Stimulated activated CD4-positive, alpha-beta T cell treated with anti-CD3 and anti-CD28 coated beads, TNF-alpha, amount 100 ng/mL, for 48 hours (primary cell): ENCODE measurements around the gene PTRHD1.
"Not testable (repeated sequence)": the region's sequence is repeated elsewhere in the genome, so short reads cannot be mapped to it uniquely, and the experiment has no call there.

Source experiments
- DNase-seq, 3 donors: peaks; one replicate each; pipeline ENCODE4 v3.0.0-alpha.2; 2020; ENCODE audit warnings: low read depth in 3 of 3

The PTRHD1 gene

DNA sequence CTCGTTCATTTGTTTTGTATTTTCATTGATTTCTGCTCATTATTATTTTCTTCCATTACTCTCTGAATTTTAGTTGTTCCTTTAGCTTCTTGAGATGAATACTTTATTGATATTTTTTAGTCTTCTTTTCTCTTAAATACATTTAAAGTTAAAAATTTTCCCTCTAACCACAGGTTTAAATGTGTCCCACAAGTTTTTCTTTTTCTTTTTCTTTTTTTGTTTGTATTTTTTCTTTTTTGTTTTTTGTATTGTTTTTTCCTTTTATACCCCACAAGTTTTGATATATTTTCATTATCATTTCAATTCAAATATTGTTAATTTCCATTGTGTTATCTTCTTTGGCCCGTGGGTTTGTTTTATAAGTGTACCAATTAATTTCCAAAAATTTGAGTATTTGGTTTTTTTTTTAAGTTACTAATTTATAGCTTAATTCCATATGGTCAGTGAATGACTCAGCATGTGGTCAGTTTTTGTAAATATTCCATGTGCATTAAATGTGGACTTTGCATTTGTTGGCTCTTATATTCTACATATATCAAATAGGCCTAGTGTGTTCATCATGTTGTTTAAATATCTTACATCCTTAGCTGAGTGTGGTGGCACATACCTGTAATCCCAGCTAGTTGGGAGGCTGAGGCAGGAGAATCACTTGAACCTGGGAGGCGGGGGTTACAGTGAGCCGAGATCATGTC is 16.3 kb upstream of the PTRHD1 start:
- DNase-seq: no peak

DNA sequence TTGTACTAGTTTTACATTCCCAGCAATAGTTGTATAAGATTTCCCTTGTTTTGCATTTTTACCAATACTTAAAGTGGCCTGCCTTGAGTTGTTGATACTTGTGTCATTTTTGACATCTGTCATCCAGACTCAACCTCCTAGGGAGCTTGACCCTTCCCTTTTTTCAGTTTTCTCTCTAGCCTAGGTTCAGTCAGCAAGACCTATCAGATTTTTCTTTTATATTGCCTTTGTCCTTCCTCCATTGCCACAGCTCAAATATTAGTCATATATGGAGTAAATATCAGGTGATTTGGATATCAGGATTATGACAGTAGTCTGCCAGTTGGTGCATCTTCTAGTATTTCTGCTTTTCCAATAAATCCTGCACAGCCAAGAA is 13.5 kb upstream of the PTRHD1 start:
- DNase-seq: no peak

DNA sequence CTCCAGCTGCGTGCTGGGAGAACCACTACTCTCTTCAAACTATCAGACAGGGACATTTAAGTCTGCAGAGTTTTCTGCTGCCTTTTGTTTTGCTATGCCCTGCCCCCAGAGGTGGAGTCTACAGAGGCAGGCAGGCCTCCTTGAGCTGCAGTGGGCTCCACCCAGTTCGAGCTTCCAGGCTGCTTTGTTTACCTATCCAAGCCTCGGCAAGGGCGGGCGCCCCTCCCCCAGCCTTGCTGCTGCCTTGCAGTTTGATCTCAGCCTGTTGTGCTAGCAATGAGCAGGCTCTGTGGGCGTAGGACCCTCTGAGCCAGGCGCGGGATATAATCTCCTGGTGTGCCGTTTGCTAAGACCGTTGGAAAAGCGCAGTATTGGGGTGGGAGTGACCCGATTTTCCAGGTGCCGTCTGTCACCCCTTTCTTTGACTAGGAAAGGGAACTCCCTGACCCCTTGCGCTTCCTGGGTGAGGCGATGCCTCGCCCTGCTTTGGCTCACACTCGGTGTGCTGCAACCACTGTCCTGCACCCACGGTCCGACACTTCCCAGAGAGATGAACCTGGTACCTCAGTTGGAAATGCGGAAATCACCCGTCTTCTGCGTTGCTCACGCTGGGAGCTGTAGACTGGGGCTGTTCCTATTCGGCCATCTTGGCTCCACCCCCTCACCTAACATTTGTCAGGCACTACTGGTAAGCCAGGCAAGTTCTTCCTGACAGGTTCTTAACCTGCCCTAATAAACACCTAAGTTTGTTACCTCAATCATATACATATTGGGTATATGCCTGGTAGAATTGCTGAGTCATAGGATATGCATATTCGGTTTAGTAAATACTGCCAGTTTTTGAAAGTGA is 12.8 kb upstream of the PTRHD1 start:
- DNase-seq: not testable (repeated sequence)

DNA sequence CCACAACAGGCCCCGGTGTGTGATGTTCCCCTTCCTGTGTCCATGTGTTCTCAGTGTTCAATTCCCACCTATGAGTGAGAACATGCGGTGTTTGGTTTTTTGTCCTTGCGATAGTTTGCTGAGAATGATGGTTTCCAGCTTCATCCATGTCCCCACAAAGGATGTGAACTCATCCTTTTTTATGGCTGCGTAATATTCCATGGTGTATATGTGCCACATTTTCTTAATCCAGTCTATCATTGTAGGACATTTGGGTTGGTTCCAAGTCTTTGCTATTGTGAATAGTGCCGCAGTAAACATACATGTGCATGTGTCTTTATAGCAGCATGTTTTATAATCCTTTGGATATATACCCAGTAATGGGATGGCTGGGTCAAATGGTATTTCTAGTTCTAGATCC is 7.3 kb upstream of the PTRHD1 start:
- DNase-seq: not testable (repeated sequence)

DNA sequence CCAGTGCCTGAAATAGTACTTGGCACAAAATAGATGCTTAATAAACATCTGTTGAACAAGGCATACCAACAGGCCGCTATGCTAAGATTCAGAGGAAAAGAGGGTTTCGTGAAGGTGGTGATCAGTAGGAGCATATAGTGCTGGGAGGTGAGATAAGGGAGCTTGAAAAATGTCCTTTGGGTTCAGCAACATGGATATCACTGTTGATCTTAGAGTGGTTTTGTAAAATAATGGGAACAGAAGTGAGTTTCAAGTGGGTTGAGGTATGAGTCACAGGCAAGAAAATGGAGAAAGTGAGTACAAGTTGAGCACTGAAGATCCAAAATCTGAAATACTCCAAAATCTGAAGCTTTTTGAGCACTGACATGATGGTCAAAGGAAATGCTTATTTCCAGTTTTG is 4.5 kb upstream of the PTRHD1 start:
- no peak for DNase-seq

DNA sequence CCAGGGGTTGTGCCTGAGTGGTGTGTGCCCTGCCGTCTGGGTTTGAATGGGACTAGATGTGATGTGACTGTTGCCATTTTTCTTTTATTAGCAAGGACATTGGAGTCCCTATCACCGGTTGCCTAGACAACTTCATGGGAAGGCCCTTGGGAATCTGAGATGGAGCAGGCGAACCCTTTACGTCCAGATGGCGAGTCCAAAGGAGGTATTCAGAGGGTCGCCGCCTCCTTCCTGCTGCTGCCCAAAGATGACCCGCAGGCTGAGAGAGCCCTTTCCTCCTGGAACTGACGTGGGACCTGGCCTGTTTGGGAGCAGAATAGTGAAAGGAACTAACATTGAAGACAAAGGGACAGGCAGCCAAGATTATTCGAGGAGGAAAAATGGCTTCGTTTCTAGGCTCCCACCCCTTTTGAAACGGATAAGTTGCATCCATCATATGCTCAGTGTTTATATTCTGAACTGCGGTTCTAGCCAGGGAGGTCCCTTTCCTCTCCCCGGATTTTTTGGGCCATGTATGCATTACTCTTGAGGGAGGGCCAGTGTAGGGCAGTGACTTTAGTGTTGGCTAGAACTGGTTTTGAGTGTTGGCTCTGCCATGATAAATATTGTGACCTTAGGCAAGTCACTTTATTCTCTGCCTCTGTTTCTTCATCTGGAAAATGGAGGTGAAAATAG is 707 bp upstream of the PTRHD1 start:
- no peak for DNase-seq

DNA sequence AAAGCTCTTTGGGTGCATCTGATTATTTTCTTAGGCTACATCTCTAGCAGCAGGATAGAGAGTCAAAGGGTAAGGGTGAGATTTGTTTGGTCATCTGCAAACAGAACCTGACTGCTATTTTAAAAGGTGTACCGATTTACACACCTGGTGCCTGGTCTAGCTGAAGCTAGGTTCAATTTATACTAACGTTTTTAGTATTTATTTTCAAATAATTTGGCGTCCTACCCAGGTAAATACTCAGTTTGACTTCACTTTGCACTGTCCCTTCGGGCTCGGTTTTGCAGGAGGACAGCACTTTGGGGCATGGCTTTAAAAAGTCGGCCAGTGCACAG is 683 bp downstream of the PTRHD1 start:
- DNase-seq: no peak

DNA sequence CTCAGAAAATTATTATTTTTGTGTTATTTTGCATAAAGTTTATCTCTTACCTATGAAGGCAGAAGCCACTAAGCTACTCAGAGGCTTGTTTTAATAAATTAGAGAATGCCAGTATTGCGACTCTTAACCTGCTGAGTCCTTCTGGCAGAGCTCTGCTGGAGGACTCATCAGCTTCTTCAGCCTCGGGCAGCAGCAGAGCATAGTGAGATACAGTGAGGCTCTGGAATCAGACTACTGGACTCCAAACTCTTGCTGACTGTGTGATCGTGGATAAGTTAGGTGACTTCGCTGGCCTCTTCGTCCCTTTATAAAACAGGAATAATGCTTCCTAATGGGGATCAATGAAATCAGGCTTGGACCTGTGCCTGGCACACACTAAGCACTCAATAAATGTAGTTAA is 1.7 kb downstream of the PTRHD1 start:
- no peak for DNase-seq

DNA sequence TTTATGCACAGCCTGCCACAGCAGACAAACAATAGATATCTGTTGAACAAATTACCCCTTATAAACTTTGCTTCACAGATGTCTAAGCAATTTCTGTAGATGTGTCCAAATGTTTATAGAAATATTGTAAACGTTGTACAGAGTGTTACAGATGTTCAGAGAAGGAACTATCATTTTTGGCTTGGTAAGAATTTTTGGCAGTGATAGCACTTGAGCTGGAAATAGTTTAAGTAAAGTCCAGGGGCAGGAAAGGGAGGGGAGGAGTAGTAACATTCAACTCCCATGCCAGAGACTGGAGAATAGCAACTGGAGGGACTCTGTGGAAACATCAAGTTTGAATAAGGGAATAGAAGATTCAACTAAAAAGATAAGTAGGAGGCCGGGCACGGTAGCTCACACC is 4.4 kb downstream of the PTRHD1 start:
- DNase-seq: no peak

DNA sequence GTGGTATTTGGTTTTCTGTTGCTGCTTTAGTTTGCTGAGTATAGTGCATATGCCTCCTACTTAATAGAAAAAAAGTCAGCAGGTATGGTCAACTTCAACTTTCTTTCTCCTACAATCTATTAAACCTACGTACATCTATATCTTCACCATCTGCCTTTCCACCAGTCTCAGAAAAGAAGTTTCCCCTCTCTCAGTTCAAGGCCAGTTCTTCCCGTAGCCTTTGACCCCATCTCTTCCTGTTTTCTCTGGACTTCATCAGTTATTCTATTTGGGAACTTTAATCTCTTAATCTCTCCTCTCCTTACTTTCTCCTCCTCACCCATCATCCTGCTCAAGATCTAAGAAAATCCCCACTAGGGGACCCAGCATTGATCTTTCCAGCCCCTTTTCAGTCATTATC is 5.7 kb downstream of the PTRHD1 start:
- no peak for DNase-seq

DNA sequence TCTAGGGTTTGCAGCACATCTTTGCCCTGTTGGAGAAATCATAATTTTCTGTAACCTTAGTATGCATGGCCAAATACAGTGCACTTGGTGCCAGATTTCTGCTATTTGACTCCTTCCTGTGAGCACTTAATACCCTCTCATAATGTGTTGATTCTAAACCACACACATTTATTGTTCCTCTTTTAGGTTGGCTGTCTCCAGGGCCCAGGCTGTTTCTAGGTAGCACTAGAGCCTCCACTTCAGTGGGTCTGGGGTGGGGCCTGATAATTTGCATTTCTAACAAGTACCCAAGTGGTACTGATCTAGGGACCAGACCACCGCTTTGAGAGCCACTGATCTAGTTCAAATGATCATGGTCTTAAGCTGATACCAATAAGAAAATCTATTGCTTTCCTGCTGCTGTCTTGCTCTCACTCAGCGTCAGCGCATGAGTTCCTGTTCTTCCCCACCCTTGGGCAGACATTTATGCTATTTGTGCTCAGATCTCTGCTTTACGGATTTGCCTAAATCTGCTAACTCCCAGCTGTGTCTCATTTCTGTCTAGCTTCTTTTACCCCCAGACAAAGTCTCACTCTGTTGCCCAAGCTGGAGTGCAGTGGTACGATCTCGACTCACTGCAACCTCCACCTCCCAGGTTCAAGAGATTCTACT is 7.4 kb downstream of the PTRHD1 start:
- no peak for DNase-seq

DNA sequence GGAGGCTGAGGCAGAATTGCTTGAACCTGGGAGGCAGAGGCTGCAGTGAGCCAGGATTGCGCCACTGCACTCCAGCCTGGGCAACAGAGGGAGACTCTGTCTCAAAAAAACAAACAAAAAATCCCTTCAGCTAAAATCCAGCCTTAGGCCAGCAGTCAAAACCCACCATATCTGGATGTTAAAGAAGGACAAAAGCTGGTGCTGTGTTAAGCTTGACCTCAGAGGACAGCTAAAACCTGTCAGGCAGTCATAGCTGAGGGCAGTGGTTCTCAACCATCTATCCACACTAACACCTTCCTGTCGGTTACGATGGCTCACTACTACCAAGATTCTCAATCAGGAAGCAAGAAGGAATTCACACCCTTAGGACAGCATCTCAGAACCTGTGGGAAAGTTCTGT is 9.6 kb downstream of the PTRHD1 start:
- no peak for DNase-seq

DNA sequence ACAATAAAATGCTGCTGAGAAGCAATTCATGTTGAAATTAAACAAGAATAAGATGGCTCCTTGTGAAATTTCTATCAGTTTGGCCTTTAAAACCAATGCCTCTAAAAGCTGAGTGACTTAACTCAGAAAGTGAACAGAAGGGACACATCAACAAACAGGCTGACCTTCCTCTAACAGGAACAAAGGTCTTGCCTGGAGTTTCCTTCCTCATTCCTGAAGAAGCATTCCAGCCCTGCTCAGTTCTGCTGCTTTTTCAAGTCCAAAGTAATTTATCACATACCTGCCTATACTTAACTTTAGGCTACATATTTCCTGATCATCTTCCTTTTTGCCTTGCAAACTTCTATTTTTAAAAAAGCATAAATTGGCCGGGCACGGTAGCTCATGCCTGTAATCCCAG is 14.1 kb downstream of the PTRHD1 start:
- no peak for DNase-seq

DNA sequence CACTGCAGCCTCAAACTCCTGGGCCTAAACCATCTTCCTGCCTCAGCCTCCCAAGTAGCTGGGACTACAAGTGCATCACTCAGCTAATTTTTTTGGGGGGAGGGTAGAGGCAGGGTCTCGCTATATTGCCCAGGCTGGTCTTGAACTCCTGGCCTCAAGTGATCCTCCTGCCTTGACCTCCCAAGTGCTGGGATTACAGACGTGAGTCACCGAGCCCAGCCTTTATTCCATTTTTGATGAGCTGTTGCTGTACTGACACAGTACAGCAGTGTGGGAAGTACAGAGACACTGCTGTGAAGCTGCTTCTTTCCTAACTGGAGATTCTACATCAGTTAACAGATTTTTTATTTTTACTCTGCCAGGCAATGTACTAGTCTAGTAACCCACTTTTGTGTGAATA is 18.8 kb downstream of the PTRHD1 start:
- no peak for DNase-seq

DNA sequence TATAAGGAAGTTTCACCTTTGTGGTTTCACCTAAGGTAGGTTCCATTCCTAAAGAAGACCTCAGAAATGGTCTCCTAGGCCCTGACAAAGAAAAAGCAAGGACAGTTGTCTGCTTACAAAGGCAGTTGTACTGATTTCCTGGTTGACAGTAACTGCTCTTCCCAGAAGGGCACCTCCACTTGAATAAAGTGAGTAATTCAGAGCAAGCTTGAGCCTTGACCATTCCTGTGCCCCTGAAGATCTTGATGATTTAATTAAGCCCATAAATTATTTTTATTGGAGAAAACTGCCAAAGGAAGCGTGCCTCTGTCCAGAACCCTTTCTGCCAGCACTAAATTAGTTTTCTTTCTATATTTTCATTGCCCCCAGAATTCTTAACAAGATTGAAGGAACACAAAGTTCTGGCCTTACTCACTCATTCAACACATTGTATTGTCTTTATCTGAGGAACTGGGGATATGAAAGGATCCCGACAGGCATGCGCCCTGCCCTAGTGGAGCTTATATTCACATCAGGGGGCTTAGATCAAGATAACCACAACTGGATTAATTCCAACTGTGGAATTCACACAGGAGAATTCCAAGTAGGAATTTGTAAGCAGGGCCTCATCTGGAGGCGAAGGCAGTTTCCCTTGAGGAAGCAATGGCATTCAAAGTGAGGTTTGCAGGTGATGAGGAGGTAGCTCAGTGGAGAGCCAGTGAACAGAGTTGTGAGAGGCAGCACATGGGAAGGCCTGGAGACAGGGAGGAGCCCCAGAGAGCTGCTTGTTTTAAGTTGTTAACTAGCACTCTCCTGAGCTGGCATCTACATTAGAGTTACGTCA is 21.2 kb downstream of the PTRHD1 start:
- no peak for DNase-seq

DNA sequence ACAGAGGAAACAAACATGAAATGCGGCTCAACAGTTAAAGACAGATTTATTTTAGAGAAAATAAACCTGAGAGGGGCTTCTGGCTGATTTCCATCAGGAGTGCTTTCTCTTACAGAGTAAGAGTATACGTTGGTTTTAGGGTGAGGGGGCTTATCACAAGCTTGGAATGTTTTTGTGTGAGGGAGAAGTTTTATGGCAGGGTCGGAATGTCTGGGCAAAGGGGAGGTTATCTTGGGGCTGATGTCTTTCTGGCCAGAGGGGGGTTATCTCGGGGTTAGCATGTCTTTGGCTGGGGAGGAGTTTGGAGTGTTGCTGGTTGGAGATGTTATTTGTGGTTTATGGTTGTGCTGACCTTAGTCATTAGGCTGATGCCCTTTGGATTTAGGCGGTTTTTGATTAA is 22.1 kb downstream of the PTRHD1 start:
- no peak for DNase-seq

DNA sequence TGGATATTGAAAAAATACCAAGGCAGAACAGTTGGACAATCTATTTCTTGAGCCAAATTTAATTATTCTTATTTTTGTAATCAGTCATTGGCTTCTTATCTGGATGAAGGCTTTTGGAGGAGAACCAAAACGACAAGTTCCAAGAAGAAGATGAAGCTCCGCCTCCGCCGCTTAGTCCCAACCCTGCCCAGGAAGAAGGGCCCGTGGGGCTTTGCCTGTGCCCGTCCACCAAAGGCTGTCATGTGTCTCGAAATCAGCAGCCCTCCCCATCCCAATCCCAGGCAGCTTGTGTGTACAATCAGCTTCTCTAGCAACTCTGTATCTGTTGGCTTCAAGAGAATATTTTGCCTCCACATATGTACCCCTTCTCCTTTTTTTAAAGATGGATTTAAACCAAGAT is 24.6 kb downstream of the PTRHD1 start:
- DNase-seq: no peak

DNA sequence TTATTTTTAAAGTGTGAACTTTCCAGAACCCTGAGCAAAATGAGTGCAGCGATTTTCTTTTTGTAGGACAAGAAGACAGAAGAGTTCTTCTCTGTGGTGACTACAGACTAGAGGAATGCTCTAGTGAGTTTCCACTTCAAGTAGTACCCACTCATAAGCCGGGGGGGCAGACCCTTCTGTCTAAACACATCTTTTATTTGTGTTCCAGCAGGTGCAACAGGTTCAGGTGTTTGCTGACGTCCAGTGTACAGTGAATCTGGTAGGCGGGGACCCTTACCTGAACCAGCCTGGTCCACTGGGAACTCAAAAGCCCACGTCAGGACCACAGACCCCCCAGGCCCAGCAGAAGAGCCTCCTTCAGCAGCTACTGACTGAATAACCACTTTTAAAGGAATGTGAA is 25.2 kb downstream of the PTRHD1 start:
- no peak for DNase-seq

DNA sequence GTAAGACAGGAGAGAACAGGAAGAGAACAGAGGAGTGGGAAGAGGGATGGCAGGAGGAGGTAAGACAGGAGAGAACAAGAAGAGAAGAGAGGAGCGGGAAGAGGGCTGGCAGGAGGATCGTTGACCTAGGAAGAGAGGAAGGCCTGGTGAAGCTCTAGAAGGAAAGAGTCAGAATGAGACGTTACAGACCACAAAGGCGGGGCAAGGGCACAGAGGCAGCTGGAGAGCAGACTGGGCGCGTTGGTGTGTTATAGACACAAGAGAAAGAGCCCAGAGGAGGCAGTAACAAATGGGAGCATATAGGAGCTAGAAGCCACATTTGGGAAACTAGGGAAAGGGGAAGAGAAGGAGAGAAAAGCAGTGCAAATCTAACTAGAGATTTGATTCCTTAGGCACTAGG is 26.6 kb downstream of the PTRHD1 start:
- no peak for DNase-seq

DNA sequence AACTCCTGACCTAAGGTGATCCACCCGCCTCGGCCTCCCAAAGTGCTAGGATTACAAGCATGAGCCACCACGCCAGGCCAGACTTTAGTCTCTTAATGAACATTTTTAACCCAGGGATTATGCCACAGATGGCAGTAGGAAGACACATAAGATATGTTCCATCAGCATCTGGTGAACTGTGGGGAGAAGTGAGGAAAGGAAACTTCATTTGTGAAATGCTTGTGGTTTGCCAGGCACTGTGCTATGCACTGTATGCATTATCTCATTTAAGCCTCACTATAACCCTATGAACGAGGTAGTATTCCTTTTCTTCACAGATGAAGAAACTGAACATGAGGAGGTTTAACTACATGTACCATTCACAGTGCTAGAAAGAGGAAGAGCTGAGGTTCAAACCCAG is 29.3 kb downstream of the PTRHD1 start:
- no peak for DNase-seq

DNA sequence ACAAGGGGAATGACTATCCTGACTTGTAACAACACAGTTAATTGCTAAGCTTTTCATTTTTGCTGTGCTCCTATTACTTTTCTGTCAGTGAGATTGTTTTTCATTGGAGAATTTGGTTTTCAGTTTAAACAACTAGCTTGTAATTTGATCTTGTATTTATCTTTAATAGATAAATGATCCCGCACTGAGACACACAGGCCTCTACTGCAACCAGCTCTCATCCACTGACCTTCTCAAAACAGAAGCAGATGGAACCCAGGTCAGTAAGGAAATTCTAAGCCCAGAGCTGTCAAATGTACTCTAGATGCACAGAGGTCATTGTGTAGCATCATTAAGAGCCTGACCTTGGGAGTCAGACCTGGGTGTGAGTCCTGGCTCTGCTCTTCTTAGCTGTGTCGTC is 30.7 kb downstream of the PTRHD1 start:
- no peak for DNase-seq

DNA sequence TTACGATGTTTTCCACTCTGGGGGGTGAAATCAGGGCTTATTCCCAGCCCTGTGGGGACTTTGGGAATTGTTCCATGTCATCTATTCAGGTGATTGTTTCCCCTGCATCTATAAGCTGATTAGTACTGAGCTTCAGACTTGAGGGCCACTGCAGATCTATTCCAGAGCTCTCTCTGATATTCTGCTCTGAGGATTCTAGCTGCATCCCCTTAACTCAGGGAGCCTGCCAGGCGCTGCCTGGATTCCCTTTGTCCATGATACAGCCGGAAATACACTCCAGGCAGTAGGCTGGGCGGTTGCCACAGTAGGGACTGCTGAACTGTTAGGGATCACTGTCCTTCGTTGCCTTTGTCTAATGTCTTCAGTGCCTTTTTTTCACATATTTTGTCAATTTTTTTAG is 31.3 kb downstream of the PTRHD1 start:
- no peak for DNase-seq
